Stimulated activated CD8-positive, alpha-beta memory T cell treated with anti-CD3 and anti-CD28 coated beads, Interleukin-7, amount 100 ng/mL, for 48 hours (primary cell): Measurements from ENCODE around the gene LIFR.
"Not testable (repeated sequence)": the region's sequence is repeated elsewhere in the genome, so short reads cannot be mapped to it uniquely, and the experiment has no call there.

Experiments used
- DNase-seq, 2 donors: peaks; one replicate each; pipeline ENCODE4 v3.0.0-alpha.2; 2020; ENCODE audit warnings: low read depth in 1 of 2; ENCODE audit errors: extremely low read depth in 1 of 2

LIFR gene

DNA sequence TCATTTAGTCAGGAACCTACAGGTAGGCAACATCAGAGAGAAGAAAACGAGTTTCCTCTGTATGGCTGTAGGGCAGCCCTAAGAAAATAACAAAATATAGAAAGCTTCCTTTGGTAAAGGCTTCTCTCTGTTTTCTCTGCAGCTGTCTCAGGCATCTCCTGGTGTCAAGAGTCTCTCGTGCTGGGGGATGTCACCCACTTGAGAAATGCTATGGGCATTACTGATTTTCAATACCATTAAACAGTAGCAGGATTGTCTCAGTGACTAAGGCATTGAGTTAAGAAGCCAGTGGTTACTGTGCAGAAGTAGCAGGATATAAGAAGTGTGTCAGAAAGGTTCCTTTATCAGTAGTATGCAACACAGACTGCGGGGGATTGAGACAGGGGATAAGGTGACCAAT is 32.4 kb downstream of the LIFR start:
- DNase-seq, result no peak

DNA sequence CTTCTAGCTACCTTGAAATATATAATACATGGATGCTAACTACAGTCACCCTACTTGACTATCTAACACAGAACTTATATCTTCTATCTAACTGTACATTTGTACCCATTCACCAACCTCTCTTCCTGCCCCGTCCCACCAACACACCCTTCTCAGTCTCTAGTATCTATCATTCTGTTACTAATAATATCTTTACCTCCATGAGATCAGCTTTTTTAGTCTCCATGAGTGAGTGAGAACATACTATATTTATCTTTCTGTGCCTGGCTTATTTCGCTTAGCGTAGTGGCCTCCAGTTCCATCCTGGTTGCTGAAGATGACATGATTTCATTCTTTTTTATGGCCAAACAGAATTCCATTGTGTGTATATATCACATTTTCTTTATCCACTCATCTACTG is 37.0 kb downstream of the LIFR start:
- no peak for DNase-seq

DNA sequence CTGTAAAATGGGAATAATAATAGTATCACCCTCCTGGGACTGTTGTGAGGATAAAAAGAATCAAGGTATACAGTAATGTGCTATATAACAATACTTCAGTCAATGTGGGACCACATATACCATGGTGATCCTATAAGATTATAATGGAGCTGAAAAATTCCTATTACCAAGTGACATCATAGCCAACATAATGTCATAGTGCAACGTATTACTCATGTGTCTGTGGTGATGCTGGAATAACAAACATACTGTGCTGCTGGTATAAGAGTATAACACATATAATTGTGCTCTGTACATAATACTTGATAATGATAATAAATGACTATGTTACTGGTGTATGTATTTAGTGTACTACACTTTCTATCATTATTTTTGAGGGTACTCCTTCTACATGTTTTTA is 38.1 kb downstream of the LIFR start:
- DNase-seq, result no peak

DNA sequence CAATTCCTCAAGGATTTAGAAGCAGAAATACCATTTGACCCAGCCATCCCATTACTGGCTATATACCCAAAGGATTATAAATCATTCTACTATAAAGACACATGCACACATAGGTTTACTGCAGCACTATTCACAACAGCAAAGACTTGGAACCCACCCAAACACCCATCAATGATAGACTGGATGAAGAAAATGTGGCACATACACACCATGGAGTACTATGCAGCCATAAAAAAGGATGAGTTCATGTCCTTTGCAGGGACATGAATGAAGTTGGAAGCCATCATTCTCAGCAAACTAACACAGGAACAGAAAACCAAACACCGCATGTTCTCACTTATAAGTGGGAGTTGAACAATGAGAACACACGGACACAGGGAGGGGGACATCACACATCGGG is 39.8 kb downstream of the LIFR start:
- not testable (repeated sequence) for DNase-seq

DNA sequence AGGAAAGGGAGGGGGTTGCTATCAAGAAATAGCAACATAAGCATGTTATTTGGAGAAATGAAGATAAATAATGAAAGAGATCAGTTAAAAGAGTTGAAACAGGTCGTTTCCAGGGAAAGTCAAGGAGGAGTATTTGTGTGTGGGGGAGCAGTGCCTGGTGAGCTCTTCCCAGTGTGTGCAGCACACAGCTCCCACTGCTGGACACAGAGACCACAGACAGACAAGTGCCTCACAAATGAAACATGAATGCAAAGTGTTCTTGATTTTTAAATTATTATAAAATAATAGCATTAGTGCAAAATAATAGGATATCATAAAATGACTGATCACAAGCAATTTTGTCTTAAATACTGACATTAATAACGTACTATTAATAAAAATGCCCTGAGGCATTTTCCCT is 40.8 kb downstream of the LIFR start:
- DNase-seq, result no peak

DNA sequence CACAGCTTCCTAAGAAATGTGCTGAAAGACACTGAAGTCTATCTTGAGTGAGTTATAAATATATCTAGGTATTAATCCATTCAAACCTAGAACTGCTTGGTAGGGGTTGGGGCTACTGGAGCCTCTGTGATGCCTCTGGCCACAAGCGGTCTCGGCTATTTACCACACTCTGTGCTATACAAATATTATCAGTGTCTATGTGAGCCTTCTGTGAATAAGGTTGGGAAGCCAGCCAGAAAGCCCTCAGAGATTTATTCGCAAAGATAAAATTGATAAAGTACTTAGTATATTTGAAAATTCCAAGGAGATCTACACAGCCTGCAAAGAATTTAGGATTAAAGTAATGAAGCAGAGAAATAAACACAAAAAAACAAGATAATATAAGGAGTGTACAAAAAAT is 41.4 kb downstream of the LIFR start:
- DNase-seq, result no peak

DNA sequence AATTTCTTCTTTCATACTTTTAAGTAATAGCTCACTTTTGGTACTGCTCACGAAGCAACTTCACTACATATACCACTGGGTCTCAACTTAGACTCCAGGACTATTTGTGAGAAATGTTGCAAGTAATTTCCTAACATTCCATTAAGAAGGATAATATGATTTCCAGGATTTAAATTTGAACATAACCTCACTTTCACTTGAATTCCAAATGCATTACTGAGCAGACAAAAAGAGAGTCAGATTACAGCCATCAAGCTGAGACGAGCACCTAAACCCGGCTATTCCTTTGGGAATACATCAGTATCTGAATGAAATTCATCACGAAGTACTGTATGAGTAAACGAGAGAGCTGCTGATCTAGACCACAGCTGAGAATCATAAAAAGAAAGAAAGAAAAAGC is 47.3 kb downstream of the LIFR start:
- DNase-seq, result no peak

DNA sequence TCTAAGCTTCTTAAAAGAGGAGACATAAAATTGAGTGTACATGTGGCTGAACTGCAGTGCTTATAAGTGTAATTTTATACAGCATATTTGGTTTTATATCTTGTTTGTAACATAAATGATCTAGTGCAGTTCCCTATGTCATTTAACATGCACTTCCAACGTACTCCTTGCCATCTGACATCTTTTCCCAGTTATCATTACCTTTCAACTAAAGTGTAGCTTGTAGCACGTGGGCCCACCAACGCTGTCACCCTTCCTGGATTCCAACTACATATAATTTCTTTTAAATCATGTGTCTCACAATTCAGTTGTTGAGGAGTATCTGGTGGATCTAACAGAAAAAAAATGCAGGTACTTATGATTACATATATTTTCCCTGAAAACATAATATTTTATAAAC is 50.1 kb downstream of the LIFR start:
- no peak for DNase-seq

DNA sequence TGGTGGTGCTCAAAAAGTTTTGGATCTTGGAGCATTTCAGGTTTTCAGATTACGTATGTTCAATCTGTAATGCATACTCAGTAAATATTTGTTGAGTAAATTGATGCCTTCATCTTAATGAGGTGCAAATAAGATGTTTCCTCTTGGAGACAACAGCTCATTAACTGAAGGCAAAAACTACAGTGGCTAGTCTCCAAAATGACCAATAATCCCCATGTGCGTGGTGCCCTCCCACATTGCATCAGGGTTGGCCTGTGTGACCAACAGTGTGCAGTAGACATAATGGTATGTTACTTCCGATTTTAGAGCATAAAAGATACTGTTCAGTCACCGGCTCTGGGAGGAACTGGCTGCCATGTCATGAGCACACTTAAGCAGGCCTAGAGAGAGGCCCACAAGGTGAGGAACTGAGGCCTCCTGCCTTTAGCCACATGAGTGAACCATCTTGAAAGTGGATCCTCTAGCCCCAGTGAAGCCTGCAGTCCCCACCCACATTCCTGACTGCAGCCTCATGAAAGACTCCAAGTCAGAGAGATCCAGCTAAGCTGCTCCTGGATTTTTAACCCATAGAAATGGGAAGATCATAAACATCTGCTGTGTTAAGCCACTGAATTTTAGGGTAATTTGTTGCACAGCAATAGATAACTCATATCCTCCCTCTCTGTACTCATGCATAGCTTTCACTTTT is 55.7 kb downstream of the LIFR start:
- DNase-seq, result no peak

DNA sequence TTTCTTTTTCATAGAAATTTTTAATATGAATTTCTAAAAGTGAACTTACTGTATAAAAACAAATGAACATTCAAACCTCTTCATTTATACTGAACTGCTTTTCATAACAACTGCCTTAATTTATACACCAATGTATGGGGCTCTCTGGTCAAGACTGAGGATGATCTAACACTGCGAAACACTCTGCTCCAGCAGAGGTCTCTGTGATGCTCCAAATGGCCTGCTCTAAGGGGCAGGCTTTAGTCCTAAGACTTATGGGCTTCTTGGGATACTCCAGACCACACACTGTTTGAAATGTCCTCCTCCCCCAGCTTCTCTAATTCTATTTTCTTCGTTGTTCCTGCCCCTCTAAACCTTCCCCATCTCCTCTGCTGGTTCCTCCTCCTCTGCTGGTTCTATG is 58.5 kb downstream of the LIFR start:
- no peak for DNase-seq

DNA sequence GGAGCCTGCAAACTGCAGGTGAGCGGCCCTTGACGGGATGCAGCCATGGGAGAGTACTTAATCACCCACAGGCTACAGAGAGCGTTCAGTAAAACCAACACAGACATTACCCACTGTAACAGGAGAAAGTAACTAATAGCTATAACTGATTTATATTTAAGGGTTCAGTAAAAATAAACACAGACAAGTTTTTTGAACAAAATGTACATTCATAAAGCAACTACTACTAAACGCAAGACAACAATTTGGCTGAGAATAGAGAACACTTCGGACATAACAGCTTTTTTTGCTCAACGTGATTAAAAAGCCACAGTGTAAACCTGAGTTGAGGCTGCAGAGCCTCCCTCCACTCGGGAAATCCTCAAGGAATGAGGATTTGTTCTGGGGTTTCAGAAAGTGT is 61.7 kb downstream of the LIFR start:
- no peak for DNase-seq

DNA sequence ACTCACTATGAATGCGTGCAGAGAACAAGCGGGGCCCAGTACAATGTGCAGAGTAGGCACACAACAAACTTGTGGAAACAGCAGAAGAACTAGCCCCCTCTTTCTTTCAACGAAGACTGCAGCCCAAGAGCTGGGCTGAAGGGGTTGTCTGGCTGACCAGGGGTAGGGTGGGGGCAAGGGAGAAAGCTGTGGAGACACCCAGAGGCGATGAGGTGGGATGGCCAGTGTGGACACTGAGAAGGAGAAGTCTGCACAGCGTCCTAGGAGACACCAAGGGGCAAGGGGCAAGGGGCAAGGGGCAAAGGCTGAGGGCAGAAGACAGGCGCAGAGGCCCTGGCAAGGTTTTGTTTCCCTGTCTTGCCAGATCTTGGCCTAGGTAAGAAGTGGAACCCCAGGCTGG is 62.3 kb downstream of the LIFR start:
- DNase-seq, result no peak

DNA sequence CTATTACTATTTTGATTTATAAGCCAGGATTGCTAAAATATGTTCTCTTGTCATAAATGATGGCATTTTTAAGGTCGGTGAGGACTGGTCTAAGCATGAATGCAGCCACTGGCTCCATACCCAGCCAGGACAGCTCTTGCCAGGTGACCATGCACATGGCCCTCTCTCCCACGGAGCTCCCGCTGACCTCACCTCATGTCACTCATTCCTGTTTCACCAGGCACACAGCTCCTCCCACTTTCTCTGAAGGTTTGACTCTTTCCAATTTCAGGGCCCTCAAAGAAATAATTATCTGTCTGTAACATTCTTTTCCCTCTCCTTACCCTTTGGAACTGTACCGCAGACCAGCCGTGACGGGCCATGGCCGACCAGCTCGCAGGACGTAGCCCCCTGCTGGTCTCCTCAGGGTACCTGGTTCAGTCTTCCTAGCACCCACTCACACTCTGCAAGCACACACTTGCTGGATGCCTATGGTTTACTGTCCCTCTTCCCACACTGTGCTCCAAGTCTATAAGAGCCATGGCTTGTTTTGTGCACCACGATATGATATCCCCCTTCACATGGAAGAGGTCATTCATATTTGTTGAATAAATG is 72.5 kb downstream of the LIFR start:
- no peak for DNase-seq

DNA sequence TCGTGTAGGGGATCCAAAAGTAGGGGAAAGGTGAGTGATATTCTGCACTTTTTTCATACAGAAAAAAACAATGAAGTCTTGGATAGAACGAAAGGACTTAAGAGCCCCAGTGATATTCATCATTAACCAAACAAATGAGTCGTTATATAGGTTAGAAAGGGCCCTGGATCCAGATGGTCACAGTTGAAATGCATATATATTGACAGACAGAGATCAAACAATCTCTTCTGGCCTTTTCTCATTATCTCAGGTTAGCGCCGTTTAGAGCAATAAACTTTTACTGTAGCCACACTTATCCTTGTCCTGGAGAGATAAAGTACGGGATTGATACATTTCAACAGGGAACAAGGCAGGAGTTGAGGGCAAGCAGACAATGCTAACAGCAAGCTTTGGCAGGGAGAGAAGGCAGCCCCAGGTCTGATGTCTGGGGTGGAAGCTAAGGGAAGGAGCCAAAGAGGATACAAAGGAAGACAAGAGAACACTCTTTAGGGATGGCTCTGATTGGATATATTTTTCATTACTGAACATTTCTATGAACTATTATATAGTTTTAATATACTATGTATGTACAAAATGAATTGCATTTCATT is 77.0 kb downstream of the LIFR start:
- no peak for DNase-seq

DNA sequence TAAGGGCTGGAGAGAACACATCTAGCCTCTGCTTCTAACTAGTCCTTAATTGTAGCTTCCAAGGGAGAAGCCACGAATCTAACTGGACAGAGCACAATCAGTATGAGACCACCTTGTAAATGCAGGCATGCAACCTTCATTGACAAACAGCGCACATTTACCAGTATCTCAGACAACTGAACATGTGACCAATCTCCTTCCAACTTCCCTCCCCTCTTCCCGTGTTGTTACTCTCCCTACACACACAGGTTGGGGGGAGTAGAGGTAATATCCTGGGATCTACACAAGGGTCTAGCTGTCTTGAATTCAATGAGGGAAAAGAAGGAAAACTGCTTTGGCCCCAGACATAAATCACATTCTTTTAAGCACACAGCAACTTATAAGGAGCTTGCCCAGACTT is 77.6 kb downstream of the LIFR start:
- no peak for DNase-seq

DNA sequence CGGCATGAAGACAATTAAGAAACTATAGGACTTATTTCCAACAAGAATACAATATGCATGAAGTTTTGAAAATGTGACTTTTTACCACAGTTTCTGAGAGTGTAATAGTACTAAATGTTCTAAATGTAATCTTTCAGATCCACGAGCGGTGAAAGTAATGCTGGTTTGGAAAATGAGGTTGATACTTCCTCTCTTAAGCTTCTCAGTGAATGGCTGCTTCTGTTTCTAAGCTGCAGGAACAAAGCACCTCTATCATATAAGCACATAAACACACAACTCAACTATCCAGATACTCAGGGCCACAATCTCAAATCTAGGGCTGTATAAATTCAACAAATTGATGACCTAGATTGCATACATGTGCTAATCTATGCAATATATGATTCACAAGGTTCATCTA is 78.3 kb downstream of the LIFR start:
- no peak for DNase-seq

DNA sequence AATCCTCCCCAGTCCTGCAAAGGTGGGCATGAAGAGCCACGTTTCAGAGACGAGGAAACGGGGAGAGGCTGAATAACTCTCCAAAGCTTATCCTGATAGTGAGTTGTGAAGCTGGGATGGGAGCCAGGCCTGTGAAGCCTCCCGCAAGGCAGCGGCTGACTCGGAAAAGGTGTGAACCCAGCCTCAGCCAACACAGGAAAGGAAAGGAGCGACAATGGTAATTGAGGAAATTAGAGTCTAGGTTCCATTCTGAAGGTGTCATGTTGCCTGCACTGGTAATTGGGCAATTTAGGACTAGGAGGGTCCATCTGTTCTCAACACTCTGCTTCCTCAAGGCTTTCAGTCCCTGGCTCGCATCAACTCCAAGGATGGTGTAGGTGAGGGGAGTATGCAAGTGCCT is 83.4 kb downstream of the LIFR start:
- no peak for DNase-seq

DNA sequence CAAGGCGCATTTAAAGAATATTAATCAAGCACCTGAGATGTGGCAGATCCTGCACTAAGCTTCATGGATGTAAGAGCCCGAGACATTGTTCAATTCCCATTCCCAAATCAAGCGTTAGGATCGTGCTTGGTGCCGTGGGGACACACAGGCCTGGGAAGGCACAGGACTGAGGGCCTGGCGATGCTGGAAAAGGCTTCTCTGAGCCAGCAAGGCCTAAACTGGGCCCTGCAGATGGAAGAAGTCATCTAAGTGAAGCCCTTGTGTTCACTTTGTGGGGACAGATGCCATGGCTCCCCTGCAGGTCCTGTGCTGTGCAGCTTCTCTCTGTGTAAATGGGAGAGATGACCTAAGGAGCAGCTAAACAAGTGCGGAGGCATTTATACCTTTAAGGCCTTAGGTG is 83.9 kb downstream of the LIFR start:
- no peak for DNase-seq

DNA sequence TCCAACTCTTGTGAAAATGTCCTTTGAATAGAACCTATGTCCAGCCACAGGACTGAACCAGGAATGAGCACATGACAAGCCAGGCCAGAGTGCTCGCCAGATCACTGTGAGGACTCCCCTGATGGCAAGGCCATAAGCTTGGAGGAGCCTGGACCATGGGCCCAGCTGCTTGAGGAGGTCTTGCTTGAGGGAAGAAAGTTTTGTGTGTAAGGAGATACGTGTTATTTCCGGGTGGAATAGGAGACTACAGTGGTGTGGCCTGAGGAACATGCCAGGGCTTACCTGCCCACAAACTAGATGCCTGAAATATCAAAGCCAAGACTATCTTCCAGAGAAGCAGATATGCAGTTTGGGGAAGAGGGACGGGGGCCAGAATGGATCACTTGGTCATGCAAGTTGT is 84.7 kb downstream of the LIFR start:
- no peak for DNase-seq

DNA sequence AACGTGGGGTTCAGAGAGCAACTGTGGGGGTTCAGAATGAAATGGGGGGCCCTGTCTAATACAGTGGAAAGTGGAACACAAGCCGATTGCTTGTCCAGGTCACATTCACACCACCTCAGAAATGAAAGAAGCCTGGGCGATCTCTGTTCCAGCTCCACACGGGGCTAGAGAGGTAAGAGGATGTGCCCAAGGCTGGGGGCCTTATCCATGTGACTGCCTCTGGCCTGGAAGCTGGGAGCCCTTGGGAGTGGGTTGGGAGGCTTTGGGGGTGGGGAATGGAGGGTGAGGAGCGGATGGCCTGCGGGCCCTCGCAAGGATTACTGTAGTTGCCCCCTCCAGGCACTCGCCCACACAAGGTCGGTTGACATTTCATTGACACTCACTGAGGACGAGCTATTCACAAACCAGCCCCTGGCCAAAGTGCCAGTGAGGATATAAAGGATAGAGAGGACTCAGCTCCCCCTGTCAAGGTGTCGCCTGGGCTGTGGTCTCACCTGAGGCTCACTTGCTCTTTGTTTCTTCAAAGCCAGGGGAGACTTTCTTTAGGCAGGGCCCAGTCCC is 86.7 kb downstream of the LIFR start:
- DNase-seq, result no peak

DNA sequence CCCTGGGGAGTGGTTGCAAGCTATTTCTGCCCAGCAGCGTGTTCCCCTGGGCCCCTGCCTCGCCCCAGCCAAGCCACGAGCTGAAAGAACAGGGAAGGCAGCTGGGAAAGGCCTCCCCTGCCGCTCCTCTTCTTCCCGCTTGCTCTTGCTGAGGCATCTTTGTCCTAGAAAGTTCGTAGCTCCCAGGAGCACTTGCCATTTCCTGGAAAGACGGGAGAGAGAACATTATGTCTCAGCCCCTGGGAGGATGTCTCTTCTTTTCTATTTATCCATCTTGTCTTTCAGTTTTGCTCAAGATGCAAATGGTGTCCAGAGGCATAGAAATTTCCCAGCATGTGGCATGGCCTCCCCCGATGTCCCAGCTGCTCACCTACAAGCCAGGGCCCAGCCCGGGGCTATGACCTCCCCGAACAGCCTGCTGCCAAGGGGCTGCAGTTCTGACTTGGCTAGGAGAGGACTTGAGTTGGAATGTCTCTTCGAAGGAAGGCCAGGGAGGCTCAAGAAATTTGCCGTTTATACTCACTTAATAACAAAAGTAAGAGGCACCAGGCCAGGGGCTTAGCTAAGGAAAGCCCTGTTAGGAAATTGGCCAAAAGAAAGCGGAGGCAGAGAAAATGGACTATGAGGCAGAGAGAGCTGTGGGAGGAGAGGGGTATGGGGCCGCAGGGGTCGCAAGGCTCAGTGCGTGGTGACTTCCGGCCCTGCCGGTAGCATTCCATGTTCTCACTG is 87.3 kb downstream of the LIFR start:
- no peak for DNase-seq

DNA sequence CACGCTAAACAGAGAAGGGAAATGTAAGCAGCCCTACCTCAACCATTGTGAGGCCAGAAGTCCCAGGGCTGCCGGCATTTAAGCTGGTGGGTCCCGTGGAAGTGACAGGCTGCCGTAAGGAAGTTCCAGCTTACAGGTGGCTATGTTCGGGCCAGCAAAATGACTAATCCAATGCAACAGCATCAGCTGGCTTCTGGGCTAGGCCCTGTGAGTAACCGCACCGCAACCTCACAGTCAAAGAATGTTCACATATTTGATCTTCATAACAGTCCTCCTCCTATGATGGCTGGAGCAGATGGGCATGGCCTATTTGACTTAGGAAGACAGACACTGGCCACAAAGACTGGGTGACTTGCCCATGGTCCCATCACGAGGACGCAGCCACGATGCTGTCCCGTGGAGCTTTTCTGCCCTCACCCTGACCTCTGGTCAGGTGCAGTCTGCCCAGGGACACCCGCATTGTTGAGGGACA is 88.2 kb downstream of the LIFR start:
- DNase-seq, result no peak
